ENCODE data around the gene ANKRD63. TPM values are rescaled to one million over a fixed set of nuclear protein-coding genes. Genes with fewer than 3 reads are reported as not detected.

The ANKRD63 gene
- polyA plus RNA-seq, 3 donors, result not detected

DNA sequence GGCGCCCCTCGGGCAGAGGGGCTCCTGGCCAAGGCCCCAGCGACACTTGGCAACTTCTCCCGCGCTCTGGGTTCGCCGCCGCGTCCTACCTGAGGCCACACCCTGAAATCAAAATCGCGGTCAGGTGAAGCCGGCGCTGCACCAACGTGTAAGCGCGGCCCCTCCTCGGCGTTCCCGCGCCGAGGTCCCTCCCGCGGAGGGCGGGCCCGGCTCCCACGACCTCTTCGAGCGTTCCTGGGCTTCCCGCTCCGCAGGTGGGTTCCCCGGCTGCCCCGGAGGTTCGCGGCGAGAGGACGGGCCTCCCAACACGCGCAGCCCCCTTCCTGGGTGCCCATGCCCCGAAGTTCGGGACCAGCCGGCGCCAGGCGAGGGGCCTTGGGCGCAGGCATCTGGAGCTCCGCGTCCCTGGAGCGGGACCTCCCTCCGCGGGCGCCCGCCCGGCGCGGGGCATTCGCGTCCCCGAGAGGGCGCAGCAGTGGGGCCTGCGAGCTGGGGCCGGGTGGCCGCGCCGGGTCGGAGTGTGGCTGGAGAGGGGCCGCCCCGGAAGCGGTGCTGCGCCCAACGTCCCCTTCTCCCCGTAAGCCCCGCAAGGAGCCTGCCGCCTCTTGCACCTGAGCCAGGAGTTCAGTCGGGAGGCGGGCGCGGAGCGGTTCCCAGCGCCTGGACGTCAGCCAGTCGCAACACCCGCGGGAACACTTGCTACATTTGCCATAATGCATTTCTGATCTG, 30.3 kb downstream of the ANKRD63 start:
- WGBS, 3 donors, result 1 to 3% (median 2%) methylated on average over 64 to 82 of the region's 82 CpGs
- H3K27ac ChIP-seq (ENCODE audit: low read depth, low read length), result no peak overlapping the region

DNA sequence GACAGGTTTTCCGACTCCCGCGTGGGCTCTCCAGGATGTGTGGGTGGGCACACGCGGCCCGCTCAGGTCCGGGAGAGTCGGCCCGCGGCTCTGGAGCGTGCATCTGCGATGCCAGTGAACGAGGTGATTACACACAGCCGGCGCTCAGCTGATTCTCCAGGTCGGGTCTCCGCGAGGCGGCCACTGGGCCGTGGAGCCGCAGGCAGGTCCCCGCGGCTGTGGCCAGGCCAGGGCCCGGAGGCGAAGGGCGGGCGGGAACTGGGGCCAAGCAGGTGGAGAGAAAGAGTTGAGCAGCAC, 30.8 kb downstream of the ANKRD63 start:
- WGBS, 3 donors, result 33 to 53% (median 42%) methylated on average over 26 to 27 of the region's 27 CpGs
- no peak overlapping the region for H3K27ac ChIP-seq (ENCODE audit: low read depth, low read length)

DNA sequence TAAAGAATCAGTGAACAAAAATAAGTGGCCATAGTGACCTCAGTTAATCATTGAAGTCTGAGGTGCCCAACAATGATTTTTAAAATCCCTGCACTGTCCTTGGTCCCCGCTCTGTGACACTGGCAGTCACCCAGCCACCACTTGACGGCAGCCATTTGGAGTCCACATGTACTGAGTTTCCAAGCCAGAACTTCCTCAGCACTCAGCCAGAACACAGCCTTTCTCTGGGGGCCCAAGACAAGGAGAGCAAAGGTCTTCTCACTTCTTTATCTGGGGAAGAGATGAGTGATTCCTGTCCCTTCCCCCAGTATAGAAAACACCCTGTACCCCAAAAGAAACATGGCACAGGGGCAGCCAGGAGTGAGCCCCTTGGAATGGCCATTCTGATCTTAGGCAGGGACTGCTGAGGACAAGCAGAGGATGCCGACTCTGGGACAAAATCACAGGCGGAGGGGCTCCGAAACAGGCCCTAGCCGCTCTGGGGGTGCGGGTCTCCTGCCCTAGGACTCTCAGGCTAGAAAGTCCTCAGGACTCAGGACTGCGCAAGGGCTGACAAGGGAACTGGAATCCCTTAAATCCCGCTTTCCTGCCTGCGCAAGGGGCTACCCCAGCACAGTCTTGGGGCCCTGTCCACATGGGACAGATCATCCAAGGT, 31.3 kb downstream of the ANKRD63 start:
- 85 to 89% (median 86%) methylated on average over 10 of the region's 10 CpGs for WGBS, 3 donors
- H3K27ac ChIP-seq (ENCODE audit: low read depth, low read length), result no peak overlapping the region

DNA sequence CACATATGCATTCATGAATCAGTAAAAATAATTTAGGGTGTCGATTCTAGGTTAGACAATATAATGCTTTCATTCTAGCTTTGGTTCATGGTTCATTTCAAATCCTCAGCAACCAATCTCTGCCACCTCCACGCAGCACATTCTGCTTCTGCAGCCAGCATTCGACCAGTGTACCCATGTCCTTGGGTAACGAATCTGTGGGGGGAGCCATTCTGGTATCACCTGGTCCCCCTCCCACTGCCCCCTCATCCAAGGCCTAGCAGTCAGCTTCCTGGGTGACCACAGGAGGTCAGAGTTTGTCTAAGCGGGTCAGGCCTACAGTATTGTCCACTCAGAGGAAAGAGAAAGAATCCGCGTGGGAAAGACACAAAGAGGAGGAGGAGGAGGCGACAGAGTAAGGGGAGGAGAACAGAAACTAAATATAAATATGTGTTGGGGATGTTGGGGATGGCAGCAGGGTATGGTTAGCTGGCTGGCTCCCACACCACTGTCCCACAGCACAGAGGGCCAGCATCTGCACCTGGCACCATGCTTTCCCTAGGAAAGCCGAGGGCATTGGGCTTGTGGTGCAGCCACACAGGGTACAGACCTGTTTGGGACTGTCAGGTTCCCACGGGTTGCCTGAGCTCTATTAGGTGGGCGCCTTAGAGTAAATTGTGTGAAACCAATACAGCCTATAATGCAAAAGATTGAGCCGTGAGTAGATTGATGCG, 31.9 kb downstream of the ANKRD63 start:
- WGBS, 3 donors, result 83 to 93% (median 89%) methylated on average over 13 of the region's 13 CpGs

DNA sequence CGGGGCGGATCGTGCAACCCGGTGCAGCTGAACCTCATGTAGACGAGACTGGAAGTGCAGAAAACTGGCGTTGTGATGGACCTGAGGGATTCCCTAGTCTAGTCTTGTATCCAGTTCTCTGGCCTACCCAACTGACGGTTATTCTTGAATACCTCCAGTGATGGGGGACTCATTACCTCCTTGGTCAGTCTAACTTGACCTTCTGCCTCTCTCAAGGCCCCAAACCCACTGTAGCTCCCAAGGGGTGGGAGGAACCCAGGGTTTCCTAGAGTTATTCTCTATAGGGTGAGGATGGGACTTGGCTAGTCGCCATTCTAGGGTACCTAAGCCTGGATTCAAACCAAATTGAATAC, 32.6 kb downstream of the ANKRD63 start:
- no peak overlapping the region for H3K27ac ChIP-seq (ENCODE audit: low read depth, low read length)

More for the DNA sequence above, 31.9 kb downstream of the ANKRD63 start:
- no peak overlapping the region for H3K27ac ChIP-seq (ENCODE audit: low read depth, low read length)

DNA sequence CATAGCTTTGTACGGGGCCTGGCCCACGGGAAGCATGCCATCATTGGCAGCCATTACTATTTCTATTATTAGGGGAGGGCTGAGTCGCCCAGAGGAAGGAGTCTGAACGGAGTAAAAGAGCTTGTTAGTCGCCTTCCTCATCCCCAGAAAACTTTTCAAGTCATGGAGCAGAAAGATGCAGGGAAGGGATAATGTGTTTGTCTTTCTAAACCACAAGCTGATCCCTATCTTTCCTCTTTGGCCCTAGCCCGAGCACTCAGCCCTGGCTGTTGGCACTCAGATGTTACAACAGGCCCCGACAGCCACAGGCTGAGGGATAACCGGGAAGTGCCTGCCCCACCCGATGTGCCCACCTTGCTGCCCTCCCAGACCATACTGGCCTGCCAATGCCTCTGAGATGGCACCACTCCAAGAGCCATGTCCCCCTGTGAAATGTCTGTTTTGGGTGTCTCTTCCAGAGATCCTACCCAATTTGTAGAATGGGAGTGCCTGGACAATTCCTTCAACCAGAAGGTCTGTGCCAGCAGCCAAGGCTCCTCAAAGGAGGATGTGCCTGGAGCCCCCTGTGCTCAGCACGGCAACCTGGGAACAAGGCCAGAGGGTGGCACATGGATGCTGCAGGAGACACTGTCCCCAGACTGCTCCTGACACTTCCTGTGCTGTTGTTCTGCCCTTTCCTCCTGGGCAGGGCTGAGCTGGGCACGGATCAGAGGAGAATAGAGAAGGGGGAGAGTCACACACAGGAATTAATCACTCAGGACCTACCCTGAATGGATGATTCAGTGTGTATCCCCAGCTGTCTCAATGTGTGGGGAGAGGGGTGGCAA, 33.2 kb downstream of the ANKRD63 start:
- no peak overlapping the region for H3K27ac ChIP-seq (ENCODE audit: low read depth, low read length)
- WGBS, 3 donors, result 53 to 76% (median 55%) methylated on average over 11 of the region's 11 CpGs

More for the DNA sequence above, 32.6 kb downstream of the ANKRD63 start:
- WGBS, 3 donors, result 89 to 93% (median 92%) methylated on average over 8 of the region's 8 CpGs

DNA sequence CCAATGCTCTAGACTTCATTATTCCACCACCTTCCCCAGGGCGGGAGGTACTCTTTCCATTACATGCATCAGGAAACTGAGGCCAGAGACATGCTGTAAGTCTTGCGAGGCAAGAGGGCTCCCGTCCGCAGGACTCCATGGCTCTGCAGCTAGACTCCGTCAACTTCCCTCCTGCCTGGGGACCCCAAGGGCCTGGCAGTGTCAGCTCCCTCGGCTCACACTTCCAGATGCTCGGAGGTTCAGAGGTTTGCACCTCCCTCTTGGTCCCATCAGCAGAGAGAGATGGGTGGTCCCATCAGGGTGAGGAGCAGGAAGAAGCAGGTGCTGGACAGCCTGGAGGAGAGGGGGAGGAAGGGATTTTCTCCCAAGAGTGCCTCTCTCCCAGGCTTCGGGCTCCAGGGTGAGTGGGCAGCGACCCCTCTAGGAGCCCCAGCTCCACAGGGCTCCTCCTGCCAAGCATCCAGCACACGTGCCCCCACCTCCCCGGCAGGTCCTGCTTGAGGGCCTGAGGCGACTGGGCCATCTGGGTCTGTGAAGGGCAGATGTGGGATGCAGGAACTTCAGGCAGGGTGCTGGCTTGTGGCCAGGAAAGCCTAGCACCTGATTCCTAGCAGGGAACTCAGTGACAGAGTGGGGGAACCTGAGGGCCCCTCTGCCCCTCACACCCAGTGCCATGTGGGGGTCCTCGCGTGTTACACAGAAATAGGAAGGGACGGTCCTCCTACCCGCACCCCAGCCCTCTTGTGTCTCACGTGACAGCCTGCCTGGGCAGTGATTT, 34.7 kb downstream of the ANKRD63 start:
- WGBS, 3 donors, result 88 to 93% (median 90%) methylated on average over 17 of the region's 17 CpGs
- no peak overlapping the region for H3K27ac ChIP-seq (ENCODE audit: low read depth, low read length)

DNA sequence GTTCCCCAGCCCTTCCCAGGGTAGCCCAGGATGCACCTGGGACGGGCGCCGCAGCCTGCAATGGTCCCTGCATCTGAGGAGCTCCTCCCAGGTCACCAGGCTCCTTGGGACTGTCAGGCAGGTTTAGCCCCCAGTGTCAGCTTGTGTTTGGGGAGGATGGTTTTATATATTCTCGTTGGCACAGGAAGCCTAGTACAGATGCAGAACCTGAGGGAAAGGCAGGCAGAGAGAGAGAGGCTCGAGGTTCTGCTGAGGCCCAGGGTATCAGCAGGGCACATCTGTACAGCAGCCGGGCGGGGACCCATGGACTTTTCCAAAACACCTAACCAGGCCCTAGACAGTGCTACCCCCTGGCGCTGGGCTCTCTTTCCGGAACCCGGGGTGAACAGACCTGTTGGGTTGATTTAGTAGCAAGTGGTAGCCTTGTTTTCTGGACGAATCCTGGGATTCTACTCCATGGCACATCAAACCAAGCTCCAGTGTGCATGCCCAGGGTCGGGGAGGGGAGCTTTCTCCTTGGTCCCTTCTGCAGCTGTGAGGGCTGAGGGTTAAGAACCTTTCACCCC, 35.4 kb downstream of the ANKRD63 start:
- WGBS, 3 donors, result 83 to 88% (median 86%) methylated on average over 12 of the region's 12 CpGs
- H3K27ac ChIP-seq (ENCODE audit: low read depth, low read length), result no peak overlapping the region

DNA sequence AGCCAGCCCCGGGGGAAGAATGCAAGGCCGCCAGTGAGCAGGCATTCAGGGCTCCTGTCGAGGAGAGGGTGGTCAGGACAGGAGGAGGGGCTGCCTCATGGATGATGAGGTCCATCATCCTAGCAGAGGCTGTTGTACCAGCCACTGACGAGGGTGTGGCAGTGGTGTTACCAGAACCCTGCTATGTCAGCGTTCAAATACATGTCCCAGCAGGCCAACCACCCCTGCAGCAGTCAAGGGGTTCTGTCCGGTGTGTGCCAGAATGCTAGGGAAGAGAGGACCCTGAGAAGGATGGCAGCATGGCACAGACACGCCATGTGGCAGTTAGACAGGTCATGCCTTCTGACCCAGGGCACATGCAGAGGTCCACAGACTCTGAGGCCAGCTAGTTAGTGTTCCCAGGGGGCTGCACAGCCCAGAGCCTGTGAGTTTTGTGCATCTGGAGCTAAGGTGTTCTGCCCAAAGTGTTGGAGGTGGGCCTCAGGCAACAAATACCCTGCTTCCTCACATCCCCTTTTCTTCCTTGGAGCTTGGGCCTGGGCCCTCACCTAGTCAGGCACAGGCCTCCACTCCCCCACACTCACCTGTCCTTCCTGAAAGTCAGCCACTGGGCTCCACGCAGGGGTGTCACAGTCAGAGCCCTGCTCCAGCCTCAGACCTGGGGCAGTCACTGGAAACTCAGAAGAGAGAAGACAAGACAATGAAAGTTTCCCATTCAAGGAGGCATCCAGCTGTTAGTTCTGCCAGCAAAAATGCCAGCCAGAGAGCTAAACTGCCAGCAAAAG, 36.2 kb downstream of the ANKRD63 start:
- no peak overlapping the region for H3K27ac ChIP-seq (ENCODE audit: low read depth, low read length)
- 91 to 96% (median 93%) methylated on average over 8 of the region's 8 CpGs for WGBS, 3 donors

DNA sequence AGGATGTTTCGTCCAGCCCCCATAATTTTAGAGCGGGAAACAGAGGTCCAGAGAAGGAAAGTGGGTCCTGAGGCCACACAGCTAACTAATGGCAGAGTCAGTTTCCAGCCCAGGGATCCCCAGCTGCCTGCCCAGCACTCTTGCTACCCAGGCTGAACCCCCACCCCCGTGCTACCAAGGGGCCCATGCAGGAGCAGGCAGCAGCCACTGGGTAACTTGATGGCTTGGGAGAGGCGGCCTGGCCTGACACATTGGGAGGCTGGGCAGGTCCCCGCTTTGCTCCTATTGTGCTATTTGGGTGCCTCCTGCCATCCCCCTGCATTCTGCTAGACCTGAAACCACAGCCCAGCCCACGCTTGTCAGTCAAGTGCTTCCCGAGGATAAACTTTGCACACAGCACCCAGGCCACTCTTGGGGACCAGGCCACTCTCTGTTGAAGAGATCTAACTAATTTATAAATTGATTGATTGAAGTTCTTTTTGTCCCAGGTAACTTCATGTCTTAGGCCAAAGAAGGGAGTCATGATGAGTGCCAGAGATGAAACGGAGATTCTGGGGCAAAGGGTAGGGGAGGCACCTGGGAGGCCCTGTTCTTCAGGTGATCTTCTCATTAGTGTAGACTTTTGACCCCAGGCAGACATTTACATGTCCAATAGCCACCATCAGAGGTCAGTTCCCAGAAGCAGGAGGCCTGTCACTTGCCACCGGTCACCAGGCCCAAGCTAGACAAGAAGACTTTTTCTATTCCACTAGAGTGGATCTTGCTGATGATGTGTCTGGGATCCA, 37.0 kb downstream of the ANKRD63 start:
- WGBS, 3 donors, result 88 to 96% (median 90%) methylated on average over 9 of the region's 9 CpGs
- no peak overlapping the region for H3K27ac ChIP-seq (ENCODE audit: low read depth, low read length)

DNA sequence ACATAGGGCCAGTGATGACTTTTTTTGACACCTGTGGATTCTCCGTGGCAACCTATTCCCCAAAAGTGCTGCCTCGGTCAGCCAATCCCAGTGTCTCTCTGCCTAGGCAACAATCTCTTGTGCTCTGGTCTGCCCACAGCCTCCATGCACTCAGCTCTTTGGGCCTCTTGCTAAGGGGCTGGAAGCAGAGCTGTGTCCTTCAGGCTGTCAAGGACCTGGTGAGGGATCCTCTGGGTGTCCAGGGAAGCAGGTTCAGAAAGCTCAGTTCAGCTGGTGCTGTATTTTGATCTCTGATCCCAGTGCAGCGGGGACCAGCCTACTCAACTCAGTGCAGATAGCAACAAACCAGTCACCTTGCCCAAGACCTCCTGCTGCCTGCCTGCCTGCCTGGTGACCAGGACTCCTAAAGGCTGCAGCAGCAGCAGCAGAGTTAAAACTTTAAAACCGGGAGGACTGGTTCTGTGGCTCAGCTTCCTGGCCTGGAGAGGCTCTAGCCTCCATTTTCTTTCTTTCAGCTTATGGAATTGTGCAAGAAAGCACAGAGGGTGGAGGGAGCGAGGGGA, 37.8 kb downstream of the ANKRD63 start:
- 68 to 77% (median 72%) methylated on average over 5 of the region's 5 CpGs for WGBS, 3 donors
- H3K27ac ChIP-seq (ENCODE audit: low read depth, low read length), result no peak overlapping the region

DNA sequence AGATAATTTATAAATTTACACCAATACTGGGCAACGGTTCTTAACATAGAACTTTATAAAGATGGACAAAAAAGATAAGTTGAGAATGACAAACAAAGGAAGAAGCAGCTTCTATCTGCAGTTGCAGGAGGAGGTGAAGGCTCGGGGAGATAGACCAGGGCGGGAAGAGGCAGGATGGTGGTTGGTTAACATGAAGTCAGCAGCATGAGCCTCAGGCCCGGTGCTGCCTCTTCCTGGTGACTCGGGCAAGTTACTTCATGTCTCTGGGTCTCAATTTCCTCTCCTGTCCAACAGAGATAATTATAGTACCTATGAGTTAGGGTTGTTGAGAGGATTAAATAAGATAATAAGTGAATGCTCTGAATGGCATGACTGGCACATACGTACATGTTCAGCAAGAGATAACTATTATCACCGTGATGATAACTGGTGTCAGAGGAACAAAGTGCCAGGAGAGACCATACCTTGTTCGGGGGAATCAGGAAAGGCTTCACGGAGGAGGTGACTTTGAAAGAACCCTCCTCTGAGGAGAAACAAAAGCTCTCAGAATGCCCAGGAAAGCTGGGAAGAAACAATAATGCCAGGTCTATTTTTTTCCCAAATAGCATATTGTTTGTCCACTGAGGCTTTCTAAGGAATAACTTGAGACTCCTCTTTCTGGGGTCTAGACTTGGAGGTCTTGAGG, 39.6 kb downstream of the ANKRD63 start:
- WGBS, 3 donors, result 74 to 86% (median 78%) methylated on average over 9 of the region's 9 CpGs
- no peak overlapping the region for H3K27ac ChIP-seq (ENCODE audit: low read depth, low read length)

DNA sequence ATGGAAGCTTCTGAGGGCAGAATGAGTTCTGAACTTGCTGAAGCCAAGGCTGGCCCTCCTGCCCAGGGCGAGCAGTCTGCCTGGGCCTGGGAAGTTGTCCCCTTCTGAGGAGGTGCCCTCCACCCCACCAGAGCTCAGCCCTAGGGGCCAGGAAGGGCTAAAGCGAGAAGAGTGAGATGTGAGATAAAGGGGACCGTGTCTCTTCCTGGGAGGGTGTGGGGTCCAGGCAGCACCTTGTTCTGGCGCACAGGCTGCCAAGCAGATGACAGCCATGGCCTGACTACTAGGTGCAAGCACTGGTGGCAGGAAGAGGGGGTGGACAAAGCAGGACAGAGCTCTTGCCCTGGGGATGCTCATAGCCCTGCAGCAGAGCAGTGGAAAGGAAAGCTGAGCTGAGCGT, 40.3 kb downstream of the ANKRD63 start:
- 91 to 98% (median 98%) methylated on average over 5 of the region's 5 CpGs for WGBS, 3 donors
- no peak overlapping the region for H3K27ac ChIP-seq (ENCODE audit: low read depth, low read length)

DNA sequence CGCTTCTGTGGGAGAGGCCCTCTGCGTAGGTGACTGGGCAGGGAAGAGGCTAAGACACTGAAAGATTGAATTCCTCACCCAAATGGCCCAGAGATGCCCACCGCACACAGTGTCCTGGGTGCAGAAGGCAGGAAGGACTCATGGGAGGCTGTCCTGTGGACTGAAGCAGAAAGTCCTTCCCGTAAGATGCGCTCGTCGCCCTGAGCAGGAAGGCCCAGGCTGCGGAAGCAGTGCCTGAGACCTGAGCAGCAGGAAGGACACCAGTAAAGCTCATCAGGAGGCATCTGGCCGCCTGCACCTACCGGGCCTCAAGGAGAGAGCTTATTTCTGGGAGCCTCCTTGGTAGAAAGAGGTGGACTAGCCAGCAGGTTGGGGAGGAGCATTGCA, 40.7 kb downstream of the ANKRD63 start:
- 94 to 96% (median 95%) methylated on average over 10 of the region's 10 CpGs for whole genome bisulfite sequencing, 3 donors
- H3K27ac ChIP-seq (ENCODE audit: low read depth, low read length), result no peak overlapping the region

DNA sequence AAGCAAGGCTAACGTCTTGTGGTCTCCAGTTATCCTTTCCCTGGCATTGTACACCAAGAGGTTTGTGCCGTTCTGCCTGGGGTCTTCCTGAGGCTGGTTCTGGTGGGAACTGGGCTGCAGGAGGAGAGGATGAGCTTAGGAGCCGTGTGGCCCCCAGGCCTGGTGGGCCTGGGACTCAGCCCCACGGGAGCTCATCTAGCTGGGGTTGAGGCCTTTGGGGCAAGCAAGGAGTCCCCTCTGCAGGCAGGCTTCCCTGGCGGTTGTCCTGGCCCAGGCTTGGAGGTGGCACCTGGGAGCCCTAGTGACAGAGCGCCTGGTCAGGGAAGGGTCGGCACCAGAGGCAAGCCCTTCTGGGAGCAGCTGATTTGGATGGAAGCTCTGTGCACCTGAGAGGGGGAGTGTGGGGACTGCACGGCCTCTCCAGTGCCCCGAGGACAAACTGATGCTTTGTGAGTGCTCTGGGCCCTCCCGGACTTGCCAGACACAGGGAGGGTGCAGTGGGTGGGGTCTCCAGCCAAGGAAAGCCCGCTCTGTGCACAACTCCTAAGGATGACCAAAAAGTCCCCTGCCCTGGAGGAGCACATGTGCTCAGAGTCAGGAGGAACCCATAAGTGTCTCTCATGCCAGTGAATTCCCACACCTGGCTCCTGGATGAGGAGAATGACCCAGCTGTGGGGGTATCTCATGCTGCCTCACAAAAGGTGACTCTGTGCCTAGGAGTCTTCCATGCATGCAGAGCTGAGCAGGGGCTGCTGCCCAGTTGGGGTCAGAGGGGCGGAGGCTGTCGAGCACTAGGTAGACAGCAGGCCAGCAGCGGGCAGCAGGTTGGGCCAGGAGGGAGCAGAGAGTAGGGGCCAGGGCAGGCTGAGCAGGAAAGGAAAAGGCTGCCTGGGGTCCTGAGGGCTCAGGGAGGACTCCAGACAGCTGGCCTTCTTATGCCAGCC, 41.3 kb downstream of the ANKRD63 start:
- H3K27ac ChIP-seq (ENCODE audit: low read depth, low read length), result no peak overlapping the region
- WGBS, 3 donors, result 86 to 89% (median 87%) methylated on average over 14 of the region's 14 CpGs

Measured in adipose tissue (tissue), 3 donors.